ENCODE measurements around the gene MACROD2. TPM values are rescaled to one million over a fixed set of nuclear protein-coding genes. Genes with fewer than 3 reads are reported as not detected.

The MACROD2 gene
- total RNA-seq, 1 experiment from 2014 or later: 1.6 TPM

DNA sequence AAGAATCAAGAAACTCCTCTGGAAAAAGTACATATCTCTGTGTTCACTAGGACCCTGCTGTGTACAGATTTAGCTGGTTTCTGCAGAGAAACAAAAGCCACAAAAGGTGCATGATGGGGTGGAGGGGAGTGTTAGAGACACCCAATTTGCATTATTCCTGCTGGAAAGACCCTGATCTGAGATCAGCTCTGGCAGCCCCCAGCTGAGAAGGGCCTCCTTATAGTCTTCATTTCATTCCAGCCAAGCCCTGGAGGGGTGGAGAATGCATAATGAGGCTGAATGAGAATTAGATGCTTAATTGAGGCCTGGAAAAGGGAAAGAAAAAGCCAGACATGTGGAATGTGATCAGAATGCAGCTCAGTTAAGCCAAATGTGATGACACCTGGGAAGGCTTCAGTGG lies 2032.4 kb downstream of the MACROD2 start:
- Histone ChIP-seq H4K5ac (ENCODE audit: insufficient read length, low read depth, low read length) (no peak overlapping the region), H3K4me2 (ENCODE audit: insufficient read depth, insufficient read length, low read length) (no peak overlapping the region), H2BK12ac (ENCODE audit: insufficient read length, low read depth, low read length) (no peak overlapping the region), H3K79me2 (ENCODE audit: insufficient read depth, low read length) (no peaks in the 10 kb centered on the region), H3K27me3 (ENCODE audit: insufficient read depth, low read length) (no peaks in the 10 kb centered on the region), H2AK5ac (ENCODE audit: insufficient read length, low read length) (no peak overlapping the region), H4K20me1 (ENCODE audit: control insufficient read depth, insufficient read depth, insufficient read length) (no peaks in the 10 kb centered on the region), H3T11ph (ENCODE audit: low read length) (no peak overlapping the region), H2BK120ac (ENCODE audit: low read depth, low read length, poor library complexity, severe bottlenecking) (no peak overlapping the region), H2BK20ac (ENCODE audit: low read depth, low read length, poor library complexity, severe bottlenecking) (no peak overlapping the region), H3K23ac (ENCODE audit: insufficient read length, low read depth, low read length) (no peak overlapping the region), H4K8ac (replicated peaks; ENCODE audit: insufficient read length, low read depth, low read length) (no peak overlapping the region), H3K9ac (ENCODE audit: extremely low read depth, insufficient read length, low read length) (no peak overlapping the region), H3K4me1 (ENCODE audit: insufficient read depth, low read length) (no peaks in the 10 kb centered on the region; the same call in 1 of the 2 replicates), H2AFZ (ENCODE audit: low read length) (no peak overlapping the region), H3K56ac (ENCODE audit: insufficient read length, low read depth, low read length) (no peak overlapping the region), H3K18ac (ENCODE audit: insufficient read length, low read depth, low read length) (no peak overlapping the region), H3K9me3 (ENCODE audit: control insufficient read depth, low read depth, low read length) (no peaks in the 10 kb centered on the region), H2BK15ac (ENCODE audit: low read depth, low read length) (no peak overlapping the region), H3K14ac (ENCODE audit: insufficient read depth, low read length) (no peak overlapping the region), H3K4ac (ENCODE audit: low read depth, low read length) (no peak overlapping the region), H3K27ac (ENCODE audit: insufficient read length, low read depth, low read length) (no peak overlapping the region), H3K79me1 (ENCODE audit: insufficient read depth, low read depth, low read length, poor library complexity, severe bottlenecking) (no peaks in the 10 kb centered on the region), H4K91ac (ENCODE audit: insufficient read length, low read depth, low read length) (no peak overlapping the region), H2BK5ac (ENCODE audit: insufficient read length, low read length) (no peak overlapping the region), H3K23me2 (ENCODE audit: insufficient read length, low read depth, low read length, poor library complexity, severe bottlenecking) (no peaks in the 10 kb centered on the region)
- Mint-ChIP-seq H3K4me1 (peaks cover 33 to 38% of the 10 kb centered on the region in 2 experiments), H3K4me3 (no peak overlapping the region), H3K27me3 (ENCODE audit: low read depth) (peaks cover 3% of the 10 kb centered on the region; the same call in 1 of the 2 replicates), H3K36me3 (ENCODE audit: insufficient read depth in 1 of 3, low read depth in 3 of 3) (peaks cover 0 to 5% (median 2%) of the 10 kb centered on the region in 3 experiments; a peak in 1 of 7 replicates), H3K27ac (peak overlapping the region in 2 of 3 experiments; percentile 57 to 81; a peak in 2 of 7 replicates), H3K9me3 (no peaks in the 10 kb centered on the region; a peak in 3 of 5 replicates)
- TF ChIP-seq, protein P1, sequence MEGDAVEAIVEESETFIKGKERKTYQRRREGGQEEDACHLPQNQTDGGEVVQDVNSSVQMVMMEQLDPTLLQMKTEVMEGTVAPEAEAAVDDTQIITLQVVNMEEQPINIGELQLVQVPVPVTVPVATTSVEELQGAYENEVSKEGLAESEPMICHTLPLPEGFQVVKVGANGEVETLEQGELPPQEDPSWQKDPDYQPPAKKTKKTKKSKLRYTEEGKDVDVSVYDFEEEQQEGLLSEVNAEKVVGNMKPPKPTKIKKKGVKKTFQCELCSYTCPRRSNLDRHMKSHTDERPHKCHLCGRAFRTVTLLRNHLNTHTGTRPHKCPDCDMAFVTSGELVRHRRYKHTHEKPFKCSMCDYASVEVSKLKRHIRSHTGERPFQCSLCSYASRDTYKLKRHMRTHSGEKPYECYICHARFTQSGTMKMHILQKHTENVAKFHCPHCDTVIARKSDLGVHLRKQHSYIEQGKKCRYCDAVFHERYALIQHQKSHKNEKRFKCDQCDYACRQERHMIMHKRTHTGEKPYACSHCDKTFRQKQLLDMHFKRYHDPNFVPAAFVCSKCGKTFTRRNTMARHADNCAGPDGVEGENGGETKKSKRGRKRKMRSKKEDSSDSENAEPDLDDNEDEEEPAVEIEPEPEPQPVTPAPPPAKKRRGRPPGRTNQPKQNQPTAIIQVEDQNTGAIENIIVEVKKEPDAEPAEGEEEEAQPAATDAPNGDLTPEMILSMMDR (conservative IDR thresholded peaks at IDR 0.05): no peak
- no peak for DNase-seq

Measured in H9 (cell line).